GM10266 (cell line): ENCODE measurements around the gene MLYCD.

Experiments used
- DNase-seq: peaks from one replicate; pipeline ENCODE4 v3.0.0; 2012; ENCODE audit errors: extremely low spot score
- TF ChIP-seq, protein P1 (sequence below): IDR thresholded peaks from 2 replicates; pipeline ENCODE4 v1.5.1; 2012; ENCODE audit warnings: mild to moderate bottlenecking, low read depth; ENCODE audit not compliant: control insufficient read depth, insufficient read depth; ENCODE audit errors: missing control alignments

MLYCD gene

DNA sequence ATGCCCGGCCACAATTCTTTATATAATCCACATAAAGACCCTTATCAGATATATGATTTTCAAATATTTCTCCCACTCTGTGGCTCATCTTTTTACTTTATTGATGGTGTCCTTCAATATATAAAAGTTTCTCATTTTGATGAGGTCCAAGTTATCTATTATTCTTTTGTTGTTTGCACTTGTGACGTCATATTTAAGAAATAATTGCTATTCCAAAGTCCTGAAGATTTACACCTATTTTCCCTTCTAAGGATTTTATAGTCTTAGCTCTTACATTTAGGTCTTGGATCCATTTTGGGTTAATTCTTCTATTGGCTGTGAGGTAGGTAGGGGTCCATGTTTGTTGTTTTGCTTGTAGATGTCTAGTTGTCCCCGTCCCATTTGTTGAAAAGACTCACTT lies 3.0 kb upstream of the MLYCD start:
- TF ChIP-seq, protein P1, sequence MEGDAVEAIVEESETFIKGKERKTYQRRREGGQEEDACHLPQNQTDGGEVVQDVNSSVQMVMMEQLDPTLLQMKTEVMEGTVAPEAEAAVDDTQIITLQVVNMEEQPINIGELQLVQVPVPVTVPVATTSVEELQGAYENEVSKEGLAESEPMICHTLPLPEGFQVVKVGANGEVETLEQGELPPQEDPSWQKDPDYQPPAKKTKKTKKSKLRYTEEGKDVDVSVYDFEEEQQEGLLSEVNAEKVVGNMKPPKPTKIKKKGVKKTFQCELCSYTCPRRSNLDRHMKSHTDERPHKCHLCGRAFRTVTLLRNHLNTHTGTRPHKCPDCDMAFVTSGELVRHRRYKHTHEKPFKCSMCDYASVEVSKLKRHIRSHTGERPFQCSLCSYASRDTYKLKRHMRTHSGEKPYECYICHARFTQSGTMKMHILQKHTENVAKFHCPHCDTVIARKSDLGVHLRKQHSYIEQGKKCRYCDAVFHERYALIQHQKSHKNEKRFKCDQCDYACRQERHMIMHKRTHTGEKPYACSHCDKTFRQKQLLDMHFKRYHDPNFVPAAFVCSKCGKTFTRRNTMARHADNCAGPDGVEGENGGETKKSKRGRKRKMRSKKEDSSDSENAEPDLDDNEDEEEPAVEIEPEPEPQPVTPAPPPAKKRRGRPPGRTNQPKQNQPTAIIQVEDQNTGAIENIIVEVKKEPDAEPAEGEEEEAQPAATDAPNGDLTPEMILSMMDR: no peak
- no peak for DNase-seq

DNA sequence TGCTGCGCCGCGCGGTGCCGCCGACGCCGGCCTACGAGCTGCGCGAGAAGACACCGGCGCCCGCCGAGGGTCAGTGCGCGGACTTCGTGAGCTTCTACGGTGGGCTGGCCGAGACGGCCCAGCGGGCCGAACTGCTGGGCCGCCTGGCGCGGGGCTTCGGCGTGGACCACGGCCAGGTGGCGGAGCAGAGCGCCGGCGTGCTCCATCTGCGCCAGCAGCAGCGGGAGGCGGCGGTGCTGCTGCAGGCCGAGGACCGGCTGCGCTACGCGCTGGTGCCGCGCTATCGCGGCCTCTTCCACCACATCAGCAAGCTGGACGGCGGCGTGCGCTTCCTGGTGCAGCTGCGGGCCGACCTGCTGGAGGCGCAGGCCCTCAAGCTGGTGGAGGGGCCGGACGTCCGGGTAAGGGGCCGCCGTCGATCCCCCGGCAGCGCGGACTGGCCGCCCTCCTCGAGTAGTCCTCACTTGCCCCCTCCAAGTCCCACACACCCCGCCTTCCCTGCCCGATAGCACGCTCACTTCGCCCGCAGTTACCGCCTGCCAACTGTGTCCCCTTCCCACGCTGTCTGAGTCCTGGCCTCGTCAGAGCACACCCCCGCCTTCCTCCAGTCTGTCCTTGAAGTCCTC lies 470 bp downstream of the MLYCD start:
- peak; percentile 62 for DNase-seq
- TF ChIP-seq, protein P1: peak; percentile 7

DNA sequence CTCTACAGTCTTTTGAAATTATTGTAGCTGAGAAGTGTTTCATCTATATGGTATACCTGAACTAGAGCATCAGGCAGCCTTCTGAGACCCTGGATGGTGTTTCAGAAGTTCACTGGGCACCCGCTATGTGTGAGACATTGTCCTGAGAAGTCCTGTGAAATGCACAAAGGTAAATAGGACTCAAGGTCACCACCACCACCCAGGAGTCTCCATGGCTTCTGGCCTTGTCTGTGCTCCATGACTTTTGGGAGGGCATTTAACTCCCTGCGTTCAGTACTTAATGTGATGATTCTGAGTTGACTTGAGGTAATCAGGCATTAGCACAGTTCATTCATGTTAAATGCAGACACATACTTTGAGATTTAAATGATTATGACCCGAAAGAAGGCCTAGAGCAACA lies 1.1 kb downstream of the MLYCD start:
- no peak for DNase-seq
- TF ChIP-seq, protein P1: no peak

DNA sequence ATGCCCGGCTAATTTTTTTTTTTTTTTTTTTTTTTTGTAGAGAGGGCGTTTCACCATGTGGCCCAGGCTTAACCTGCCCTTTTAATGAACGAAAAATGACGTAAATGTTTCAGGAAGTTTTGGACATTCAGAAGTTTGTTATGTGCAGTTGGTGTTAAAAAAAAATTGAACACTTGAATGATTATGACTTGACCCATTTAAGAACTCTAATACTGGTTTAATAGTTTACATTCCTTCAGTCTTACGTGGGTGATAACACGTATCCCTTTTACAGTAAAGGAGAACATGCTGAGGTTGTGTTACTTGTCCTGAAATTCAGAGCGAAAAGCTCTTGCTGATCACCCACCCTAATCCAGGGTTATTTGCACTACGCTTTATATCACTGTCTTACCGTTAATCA lies 1.7 kb downstream of the MLYCD start:
- TF ChIP-seq, protein P1: no peak
- DNase-seq: no peak

DNA sequence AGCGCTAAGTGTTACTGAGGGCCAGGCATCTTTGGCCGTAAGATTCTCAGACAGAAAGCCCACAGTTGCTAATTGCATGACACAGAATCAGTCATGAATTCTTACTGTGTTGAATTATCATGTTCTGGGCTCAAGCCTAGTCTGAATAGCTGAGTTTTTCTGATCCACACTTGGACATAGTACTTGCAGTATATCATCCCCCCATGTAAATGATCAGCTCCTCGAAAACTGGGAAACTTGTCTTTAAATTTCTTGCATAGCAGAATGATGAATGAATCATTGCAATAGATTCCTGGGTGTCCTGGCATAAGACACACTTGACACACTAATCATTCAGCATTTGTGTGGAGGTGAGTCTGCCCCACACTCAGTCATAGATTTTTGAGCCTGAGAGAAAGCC lies 2.2 kb downstream of the MLYCD start:
- TF ChIP-seq, protein P1: no peak
- DNase-seq: no peak

DNA sequence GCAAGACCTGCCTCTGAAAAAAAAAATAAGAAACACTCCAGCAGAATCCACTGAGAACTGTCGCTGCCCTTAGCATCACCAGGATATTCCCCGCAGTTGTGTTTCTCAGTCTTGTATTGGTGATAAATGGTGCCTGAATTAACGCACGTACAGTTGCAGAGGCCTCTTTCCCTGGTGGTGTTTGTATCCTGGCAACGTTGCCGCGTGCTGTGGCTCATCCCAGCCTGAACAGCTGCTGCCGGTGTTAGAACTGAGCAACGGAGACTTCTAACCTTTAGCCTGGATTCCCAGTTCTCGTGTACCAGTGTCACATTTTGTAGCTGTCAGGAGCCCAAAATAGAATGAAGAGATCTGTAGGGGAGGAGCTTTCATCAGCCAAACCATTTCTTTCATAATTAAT lies 4.8 kb downstream of the MLYCD start:
- TF ChIP-seq, protein P1: no peak
- DNase-seq: no peak

DNA sequence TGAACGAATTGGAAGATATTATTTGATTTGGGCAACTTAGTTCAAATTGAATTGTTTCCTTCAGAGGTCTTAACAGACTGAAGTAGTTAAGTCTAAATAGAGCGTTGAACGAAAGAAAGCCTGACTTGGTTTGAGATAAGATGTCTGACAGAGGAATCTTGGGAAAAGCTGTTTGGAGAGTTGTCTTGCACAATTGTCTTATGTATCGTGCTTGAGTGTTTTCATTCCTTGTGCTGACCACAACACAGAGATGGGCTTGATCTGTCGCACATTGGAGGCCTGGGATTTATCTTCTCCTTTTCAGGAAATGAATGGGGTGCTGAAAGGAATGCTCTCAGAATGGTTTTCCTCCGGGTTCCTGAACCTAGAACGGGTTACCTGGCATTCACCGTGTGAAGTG lies 7.8 kb downstream of the MLYCD start:
- TF ChIP-seq, protein P1: no peak
- DNase-seq: no peak
